BJ (cell line): ENCODE data around the gene MYO7A. TPM values are rescaled to one million over a fixed set of nuclear protein-coding genes. Genes with fewer than 3 reads are reported as not detected.

Source experiments
- CTCF ChIA-PET: fragments of 350-600 bp; formaldehyde crosslinking; extraction: SDS; loops from one replicate; lab custom pipeline; 2021; ENCODE audit warnings: antibody characterized with exemption, inconsistent platforms; lab: Yijun Ruan, JAX
- POLR2A ChIA-PET: fragments of 300-600 bp; sonication (Branson Sonifier 250); formaldehyde crosslinking; extraction: SDS; loops from one replicate; lab custom pipeline; 2021; ENCODE audit warnings: antibody characterized with exemption; lab: Charles Lee
- DNase-seq: peaks from one replicate; pipeline ENCODE4 v3.0.0-alpha.2; 2011; ENCODE audit warnings: low read depth
- H3K27me3 ChIP-seq: 2 replicates; pipeline ENCODE4 v1.6.0; 2011; ENCODE audit warnings: low read length; ENCODE audit not compliant: control insufficient read depth, insufficient read depth
- H3K36me3 ChIP-seq: 2 replicates; pipeline ENCODE4 v1.5.1; 2011; ENCODE audit warnings: low read length; ENCODE audit not compliant: control insufficient read depth, insufficient read depth
- H3K4me3 ChIP-seq: 2 replicates; pipeline ENCODE4 v1.5.1; 2011; ENCODE audit warnings: low read depth, mild to moderate bottlenecking, control low read depth, low read length
- CTCF ChIP-seq: IDR thresholded peaks from 2 replicates; pipeline ENCODE4 v1.5.1; 2011; ENCODE audit warnings: low read depth, mild to moderate bottlenecking, control low read depth, inconsistent platforms, low read length, moderate library complexity; ENCODE audit not compliant: insufficient read depth
- polyA plus RNA-seq: library from polyadenylated mRNA; depleted of rRNA; stranded (reverse); fragments of >200 nt; gene quantifications from 2 replicates; pipeline ENCODE4 v1.2.3, GENCODE V29; 2011; rRNA removed

The MYO7A gene
- polyA plus RNA-seq, 1 experiment: 0.01 TPM

GRCh38 chr11:77262803-77263202 lies 134.8 kb downstream of the MYO7A start:
- POLR2A ChIA-PET: no interaction called here
- CTCF ChIA-PET: no interaction called here
- H3K4me3 ChIP-seq: no peak overlapping the region
- no peaks in the 10 kb centered on the region for H3K27me3 ChIP-seq
- H3K36me3 ChIP-seq: no peaks in the 10 kb centered on the region
- no peak for TF ChIP-seq CTCF
- DNase-seq: no peak

Other genes starting within 250 kb of the MYO7A start
- gene B3GNT6, start 93.8 kb upstream of the MYO7A start, polyA plus RNA-seq: not detected in 2 replicates
- gene CAPN5, start 61.3 kb upstream of the MYO7A start, polyA plus RNA-seq: 11.3 and 18.4 TPM in 2 replicates
- 0.21 TPM in 1 of 2 replicates, not detected in the other for gene OMP, start 25.4 kb upstream of the MYO7A start, polyA plus RNA-seq
- gene GDPD4, start 173.4 kb downstream of the MYO7A start, polyA plus RNA-seq: not detected in 2 replicates